PFSK-1 (cell line): ENCODE results near the gene UTP3.

Experiments used
- FOXP2 ChIP-seq: optimal IDR thresholded peaks from 2 replicates; pipeline ENCODE3; 2011; ENCODE audit warnings: borderline replicate concordance, control low read depth, inconsistent platforms; ENCODE audit not compliant: insufficient read depth; ENCODE audit errors: extremely low read length, extremely low read depth
- POLR2AphosphoS5 ChIP-seq: IDR thresholded peaks from 2 replicates; pipeline ENCODE4 v1.6.1; 2012; ENCODE audit warnings: low read depth, mild to moderate bottlenecking, control low read depth, low read length, moderate library complexity
- SIN3A ChIP-seq: IDR thresholded peaks from 2 replicates; pipeline ENCODE4 v1.6.1; 2012; ENCODE audit warnings: mild to moderate bottlenecking, low read length, moderate library complexity, borderline replicate concordance; ENCODE audit not compliant: insufficient read depth
- TAF1 ChIP-seq: IDR thresholded peaks from 2 replicates; pipeline ENCODE4 v1.6.1; 2012; ENCODE audit warnings: low read length, control low read depth, borderline replicate concordance; ENCODE audit not compliant: insufficient read depth
- TF ChIP-seq, protein P1 (sequence below), 2 experiments: IDR thresholded peaks; 2 replicates each; pipeline versions ENCODE4 v1.6.1 to v1.8.0; 2011 to 2012; ENCODE audit warnings: low read depth in 2 of 2, low read length in 2 of 2, control low read depth in 1 of 2, inconsistent platforms in 1 of 2, mild to moderate bottlenecking in 1 of 2, moderate library complexity in 1 of 2; ENCODE audit not compliant: insufficient read depth in 1 of 2

DNA sequence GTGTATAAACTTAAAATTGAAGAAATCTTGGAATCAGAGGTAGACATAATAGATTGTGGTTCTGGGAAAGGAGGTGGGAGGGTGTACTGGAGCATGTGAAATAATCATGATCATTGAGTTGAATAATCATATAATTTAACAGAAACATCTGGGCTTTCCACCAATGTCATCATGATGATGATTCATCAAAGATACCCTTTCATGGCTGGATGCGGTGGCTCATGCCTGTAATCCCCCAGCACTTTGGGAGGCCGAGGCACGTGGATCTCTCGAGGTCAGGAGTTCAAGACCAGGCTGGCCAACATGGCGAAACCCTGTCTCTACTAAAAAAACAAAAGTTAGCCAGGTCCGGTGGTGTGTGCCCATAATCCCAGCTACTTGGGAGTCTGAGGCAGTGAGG, 26.8 kb downstream of the UTP3 start:
- TF ChIP-seq TAF1 (no peak), SIN3A (no peak), POLR2AphosphoS5 (no peak), FOXP2 (no peak)
- TF ChIP-seq, protein P1, sequence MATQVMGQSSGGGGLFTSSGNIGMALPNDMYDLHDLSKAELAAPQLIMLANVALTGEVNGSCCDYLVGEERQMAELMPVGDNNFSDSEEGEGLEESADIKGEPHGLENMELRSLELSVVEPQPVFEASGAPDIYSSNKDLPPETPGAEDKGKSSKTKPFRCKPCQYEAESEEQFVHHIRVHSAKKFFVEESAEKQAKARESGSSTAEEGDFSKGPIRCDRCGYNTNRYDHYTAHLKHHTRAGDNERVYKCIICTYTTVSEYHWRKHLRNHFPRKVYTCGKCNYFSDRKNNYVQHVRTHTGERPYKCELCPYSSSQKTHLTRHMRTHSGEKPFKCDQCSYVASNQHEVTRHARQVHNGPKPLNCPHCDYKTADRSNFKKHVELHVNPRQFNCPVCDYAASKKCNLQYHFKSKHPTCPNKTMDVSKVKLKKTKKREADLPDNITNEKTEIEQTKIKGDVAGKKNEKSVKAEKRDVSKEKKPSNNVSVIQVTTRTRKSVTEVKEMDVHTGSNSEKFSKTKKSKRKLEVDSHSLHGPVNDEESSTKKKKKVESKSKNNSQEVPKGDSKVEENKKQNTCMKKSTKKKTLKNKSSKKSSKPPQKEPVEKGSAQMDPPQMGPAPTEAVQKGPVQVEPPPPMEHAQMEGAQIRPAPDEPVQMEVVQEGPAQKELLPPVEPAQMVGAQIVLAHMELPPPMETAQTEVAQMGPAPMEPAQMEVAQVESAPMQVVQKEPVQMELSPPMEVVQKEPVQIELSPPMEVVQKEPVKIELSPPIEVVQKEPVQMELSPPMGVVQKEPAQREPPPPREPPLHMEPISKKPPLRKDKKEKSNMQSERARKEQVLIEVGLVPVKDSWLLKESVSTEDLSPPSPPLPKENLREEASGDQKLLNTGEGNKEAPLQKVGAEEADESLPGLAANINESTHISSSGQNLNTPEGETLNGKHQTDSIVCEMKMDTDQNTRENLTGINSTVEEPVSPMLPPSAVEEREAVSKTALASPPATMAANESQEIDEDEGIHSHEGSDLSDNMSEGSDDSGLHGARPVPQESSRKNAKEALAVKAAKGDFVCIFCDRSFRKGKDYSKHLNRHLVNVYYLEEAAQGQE (IDR thresholded peaks at IDR 0.05; ENCODE audit: insufficient read depth in 1 of 2, low read depth in 2 of 2, low read length in 2 of 2) = no peak
